Measurements from ENCODE around the gene COMP.

Gene COMP

GRCh38 chr19:18782559-18783225 lies 8.4 kb downstream of the COMP start:
- FAIRE-seq = no peak

GRCh38 chr19:18781885-18782527 lies 9.1 kb downstream of the COMP start:
- no peak for FAIRE-seq

- FAIRE-seq = no peak
These were observed 10.0 kb downstream of the COMP start for GRCh38 chr19:18781047-18781600.

- FAIRE-seq = no peak
These were observed 10.5 kb downstream of the COMP start for GRCh38 chr19:18780631-18781030.

GRCh38 chr19:18780081-18780480 lies 11.0 kb downstream of the COMP start:
- no peak for FAIRE-seq

GRCh38 chr19:18778826-18779495 lies 12.1 kb downstream of the COMP start:
- FAIRE-seq = no peak

GRCh38 chr19:18778076-18778389 lies 13.1 kb downstream of the COMP start:
- FAIRE-seq = no peak

- FAIRE-seq = no peak
These were observed 13.6 kb downstream of the COMP start for GRCh38 chr19:18777301-18778075.

GRCh38 chr19:18776736-18777135 lies 14.4 kb downstream of the COMP start:
- no peak for FAIRE-seq

GRCh38 chr19:18776288-18776594 lies 14.9 kb downstream of the COMP start:
- no peak for FAIRE-seq

- no peak for FAIRE-seq
These were observed 15.4 kb downstream of the COMP start for GRCh38 chr19:18775586-18776287.

GRCh38 chr19:18774782-18775444 lies 16.2 kb downstream of the COMP start:
- FAIRE-seq = no peak

- no peak for FAIRE-seq
These were observed 17.0 kb downstream of the COMP start for GRCh38 chr19:18774107-18774506.

- FAIRE-seq = no peak
These were observed 17.4 kb downstream of the COMP start for GRCh38 chr19:18773682-18774081.

GRCh38 chr19:18772620-18773587 lies 18.2 kb downstream of the COMP start:
- no peak for FAIRE-seq

- no peak for FAIRE-seq
These were observed 19.5 kb downstream of the COMP start for GRCh38 chr19:18771328-18772242.

GRCh38 chr19:18770663-18771327 lies 20.3 kb downstream of the COMP start:
- FAIRE-seq = no peak

- no peak for FAIRE-seq
These were observed 21.0 kb downstream of the COMP start for GRCh38 chr19:18769989-18770528.

Measured in G401.6 (cell line).